Upper lobe of left lung (tissue), 6 donors: ENCODE results near the gene COL12A1. TPM values are rescaled to one million over a fixed set of nuclear protein-coding genes. Genes with fewer than 3 reads are reported as not detected.

Experiments used
- ATAC-seq, 2 donors: fragments of 200-7000 bp; cut with Tn5 transposase; one replicate each; pipeline ENCODE4 v1.9.1; 2022; ENCODE audit warnings: mild to moderate bottlenecking in 2 of 2, moderate library complexity in 2 of 2; ENCODE audit not compliant: low FRiP score in 2 of 2
- DNase-seq, 2 donors: peaks; one replicate each; pipeline ENCODE4 v3.0.0-alpha.2; 2019 to 2020
- H3K27ac ChIP-seq, 4 donors: fragments of 200-600 bp; sonication (generic); one replicate each; pipeline ENCODE4 v1.5.1; 2016 to 2019
- H3K27me3 ChIP-seq, 4 donors: fragments of 200-600 bp; sonication (generic); one replicate each; pipeline ENCODE4 v1.5.1; 2017 to 2019
- H3K36me3 ChIP-seq, 4 donors: fragments of 200-600 bp; sonication (generic); one replicate each; pipeline ENCODE4 v1.5.1; 2016 to 2019
- H3K4me1 ChIP-seq, 4 donors: fragments of 200-600 bp; sonication (generic); one replicate each; pipeline ENCODE4 v1.5.1; 2018 to 2019
- H3K4me3 ChIP-seq, 4 donors: fragments of 200-600 bp; sonication (generic); one replicate each; pipeline ENCODE4 v1.5.1; 2017 to 2019; ENCODE audit warnings: mild to moderate bottlenecking in 2 of 4, moderate library complexity in 1 of 4
- H3K9me3 ChIP-seq, 4 donors: fragments of 200-600 bp; sonication (generic); one replicate each; pipeline ENCODE4 v1.5.1; 2018 to 2019
- CTCF ChIP-seq, 6 experiments: fragments of 450-650 bp in 4 of 6; fragments of 200-600 bp in 2 of 6; sonication (generic) in 2 of 6; IDR thresholded peaks; one replicate each; pipeline ENCODE4 v1.5.1; 2016 to 2019; ENCODE audit warnings: antibody characterized with exemption in 6 of 6
- EP300 ChIP-seq, 4 donors: sonication (generic); formaldehyde crosslinking; IDR thresholded peaks; one replicate each; pipeline ENCODE4 v1.5.1; 2017; ENCODE audit warnings: antibody characterized with exemption in 4 of 4, control low read depth in 2 of 4
- POLR2A ChIP-seq, 4 donors: fragments of 450-650 bp; IDR thresholded peaks; one replicate each; pipeline ENCODE4 v1.5.1; 2016 to 2017; ENCODE audit warnings: antibody characterized with exemption in 4 of 4, mild to moderate bottlenecking in 2 of 4
- POLR2AphosphoS5 ChIP-seq, 2 donors: sonication (generic); formaldehyde crosslinking; IDR thresholded peaks; one replicate each; pipeline ENCODE4 v1.5.1; 2017; ENCODE audit warnings: antibody characterized with exemption in 2 of 2
- WGBS, 2 donors: methylation state at CpG; one replicate each; pipeline ENCODE4 v1.1.5; 2017 to 2018; 5-methylcytosine and 5-hydroxymethylcytosine counted together
- total RNA-seq, 6 donors: library from RNA; depleted of rRNA in 4 of 6; stranded (reverse); fragments of >200 nt in 4 of 6; gene quantifications; one replicate each; pipeline versions ENCODE4 v1.1.0 to v1.2.1, GENCODE V29; 2016 to 2021
- donor health status: DM: no; HTN: no; CAD: no; lungs with moderate emphysema.
- donor health status: DM: no; HTN: yes; CAD: no; lungs with severe emphysema.

The COL12A1 gene
- total RNA-seq, 6 donors from 2014 or later: 33.3 to 176 (median 76.9) TPM

- no peak for DNase-seq
- H3K27me3 ChIP-seq: no peaks in the 10 kb centered on the region
- no peaks in the 10 kb centered on the region for H3K9me3 ChIP-seq
- 66% methylated on average over 3 of the region's 3 CpGs for WGBS, 2 donors
- H3K4me1 ChIP-seq: peaks cover 0 to 1% (median 0%) of the 10 kb centered on the region in 4 donors
- TF ChIP-seq POLR2AphosphoS5 (IDR thresholded peaks at IDR 0.05): no peak
- TF ChIP-seq EP300 (IDR thresholded peaks at IDR 0.05): no peak
- TF ChIP-seq CTCF (IDR thresholded peaks at IDR 0.05): no peak
- no peak for TF ChIP-seq POLR2A (IDR thresholded peaks at IDR 0.05)
- H3K27ac ChIP-seq: no peak overlapping the region
- no peak for ATAC-seq
- H3K36me3 ChIP-seq: no peaks in the 10 kb centered on the region
- H3K4me3 ChIP-seq: no peak overlapping the region
Observed at GRCh38 chr6:75167325-75167724, 38.5 kb downstream of the COL12A1 start.

GRCh38 chr6:75166773-75167172 is 39.1 kb downstream of the COL12A1 start:
- Histone ChIP-seq H3K36me3 (no peaks in the 10 kb centered on the region), H3K9me3 (no peaks in the 10 kb centered on the region), H3K27me3 (no peaks in the 10 kb centered on the region), H3K27ac (no peak overlapping the region), H3K4me3 (no peak overlapping the region), H3K4me1 (no peaks in the 10 kb centered on the region)
- TF ChIP-seq POLR2A (IDR thresholded peaks at IDR 0.05): no peak
- no peak for TF ChIP-seq EP300 (IDR thresholded peaks at IDR 0.05)
- TF ChIP-seq POLR2AphosphoS5 (IDR thresholded peaks at IDR 0.05): no peak
- TF ChIP-seq CTCF (IDR thresholded peaks at IDR 0.05): no peak
- no peak for DNase-seq
- no peak for ATAC-seq
- 73 to 78% methylated on average over 2 of the region's 2 CpGs for WGBS, 2 donors

GRCh38 chr6:75166236-75166635 is 39.6 kb downstream of the COL12A1 start:
- no peak for TF ChIP-seq EP300 (IDR thresholded peaks at IDR 0.05)
- no peak for TF ChIP-seq CTCF (IDR thresholded peaks at IDR 0.05)
- TF ChIP-seq POLR2AphosphoS5 (IDR thresholded peaks at IDR 0.05): no peak
- TF ChIP-seq POLR2A (IDR thresholded peaks at IDR 0.05): no peak
- H3K9me3 ChIP-seq: no peaks in the 10 kb centered on the region
- no peak overlapping the region for H3K27ac ChIP-seq
- ATAC-seq: no peak
- H3K36me3 ChIP-seq: no peaks in the 10 kb centered on the region
- no peaks in the 10 kb centered on the region for H3K27me3 ChIP-seq
- no peak overlapping the region for H3K4me3 ChIP-seq
- no peaks in the 10 kb centered on the region for H3K4me1 ChIP-seq
- 46% methylated on average over 2 of the region's 2 CpGs for WGBS, 2 donors
- no peak for DNase-seq

- Histone ChIP-seq H3K9me3 (no peaks in the 10 kb centered on the region), H3K27ac (no peak overlapping the region), H3K4me3 (no peak overlapping the region), H3K4me1 (no peaks in the 10 kb centered on the region), H3K27me3 (no peaks in the 10 kb centered on the region), H3K36me3 (no peaks in the 10 kb centered on the region)
- no peak for DNase-seq
- no peak for ATAC-seq
- TF ChIP-seq POLR2A (IDR thresholded peaks at IDR 0.05): no peak
- TF ChIP-seq POLR2AphosphoS5 (IDR thresholded peaks at IDR 0.05): no peak
- no peak for TF ChIP-seq CTCF (IDR thresholded peaks at IDR 0.05)
- no peak for TF ChIP-seq EP300 (IDR thresholded peaks at IDR 0.05)
Observed at GRCh38 chr6:75158176-75158575, 47.7 kb downstream of the COL12A1 start.

- 31 to 34% methylated on average over 2 of the region's 2 CpGs for WGBS, 2 donors
- Histone ChIP-seq H3K36me3 (no peaks in the 10 kb centered on the region), H3K27ac (no peak overlapping the region), H3K9me3 (no peaks in the 10 kb centered on the region), H3K27me3 (no peaks in the 10 kb centered on the region), H3K4me1 (no peaks in the 10 kb centered on the region), H3K4me3 (no peak overlapping the region)
- no peak for ATAC-seq
- DNase-seq: no peak
- TF ChIP-seq CTCF (IDR thresholded peaks at IDR 0.05) (no peak), EP300 (IDR thresholded peaks at IDR 0.05) (no peak), POLR2AphosphoS5 (IDR thresholded peaks at IDR 0.05) (no peak), POLR2A (IDR thresholded peaks at IDR 0.05) (no peak)
Observed at GRCh38 chr6:75157336-75157735, 48.5 kb downstream of the COL12A1 start.
